ENCODE data around the gene DUSP22.
"Not testable (repeated sequence)": the region's sequence is repeated elsewhere in the genome, so short reads cannot be mapped to it uniquely, and the experiment has no call there.

DUSP22 gene

GRCh38 chr6:372336-372911 lies 80.1 kb downstream of the DUSP22 start:
- Mint-ChIP-seq H3K36me3 (no peaks in the 10 kb centered on the region), H3K9me3 (peaks cover 6% of the 10 kb centered on the region), H3K4me1 (peaks cover 8% of the 10 kb centered on the region), H3K27ac (peak overlapping the region; percentile 49), H3K27me3 (peaks cover 62% of the 10 kb centered on the region), H3K4me3 (no peak overlapping the region)
- CTCF ChIA-PET, result interaction anchor here (0.7 to 0.9 kb wide), 2 partner anchors 184 to 545 kb away, joined by 3 to 5 read pairs; no protein-coding TSS in a partner anchor
- DNase-seq, result no peak

- CTCF ChIA-PET, result interaction anchor here (0.9 to 1.1 kb wide), 2 partner anchors 61 to 184 kb away, joined by 3 read pairs; no protein-coding TSS in a partner anchor
- peak overlapping the region; percentile 49 for H3K27ac Mint-ChIP-seq
- peaks cover 60% of the 10 kb centered on the region for H3K27me3 Mint-ChIP-seq
- no peaks in the 10 kb centered on the region for H3K36me3 Mint-ChIP-seq
- no peak for DNase-seq
- no peak overlapping the region for H3K4me3 Mint-ChIP-seq
- H3K9me3 Mint-ChIP-seq, result peaks cover 5% of the 10 kb centered on the region
- H3K4me1 Mint-ChIP-seq, result peaks cover 8% of the 10 kb centered on the region
Observed at GRCh38 chr6:373031-373430, 80.7 kb downstream of the DUSP22 start.

GRCh38 chr6:373773-374724 lies 81.8 kb downstream of the DUSP22 start:
- Mint-ChIP-seq H3K4me3 (no peak overlapping the region), H3K9me3 (peaks cover 5% of the 10 kb centered on the region), H3K4me1 (peaks cover 14% of the 10 kb centered on the region), H3K27ac (no peak overlapping the region), H3K27me3 (peaks cover 63% of the 10 kb centered on the region), H3K36me3 (no peaks in the 10 kb centered on the region)
- CTCF ChIA-PET, result interaction anchor here (1.1 kb wide), 1 partner anchor 62 kb away, joined by 3 read pairs; no protein-coding TSS in a partner anchor
- no peak for DNase-seq

GRCh38 chr6:374956-375355 lies 82.7 kb downstream of the DUSP22 start:
- H3K4me1 Mint-ChIP-seq, result peaks cover 18% of the 10 kb centered on the region
- H3K27ac Mint-ChIP-seq, result no peak overlapping the region
- CTCF ChIA-PET, result no interaction called here

GRCh38 chr6:376827-377640 lies 84.7 kb downstream of the DUSP22 start:
- Mint-ChIP-seq H3K4me3 (no peak overlapping the region), H3K9me3 (peaks cover 1% of the 10 kb centered on the region), H3K27ac (no peak overlapping the region), H3K36me3 (no peaks in the 10 kb centered on the region), H3K4me1 (peaks cover 23% of the 10 kb centered on the region), H3K27me3 (peaks cover 71% of the 10 kb centered on the region)
- CTCF ChIA-PET, result interaction anchor here (0.8 kb wide), 1 partner anchor 148 kb away, joined by 3 read pairs; no protein-coding TSS in a partner anchor
- DNase-seq, result no peak

More at GRCh38 chr6:374956-375355, 82.7 kb downstream of the DUSP22 start:
- no peak for DNase-seq
- no peak overlapping the region for H3K4me3 Mint-ChIP-seq
- H3K27me3 Mint-ChIP-seq, result peaks cover 63% of the 10 kb centered on the region
- H3K9me3 Mint-ChIP-seq, result peaks cover 3% of the 10 kb centered on the region
- H3K36me3 Mint-ChIP-seq, result no peaks in the 10 kb centered on the region

- H3K4me3 Mint-ChIP-seq, CTCF ChIA-PET, H3K27ac Mint-ChIP-seq: not testable (repeated sequence)
Observed at GRCh38 chr6:377641-378020, 85.3 kb downstream of the DUSP22 start.

GRCh38 chr6:378090-378957 lies 86.0 kb downstream of the DUSP22 start:
- Mint-ChIP-seq H3K27ac (no peak overlapping the region), H3K4me1 (peaks cover 20% of the 10 kb centered on the region), H3K27me3 (peaks cover 68% of the 10 kb centered on the region), H3K36me3 (no peaks in the 10 kb centered on the region), H3K4me3 (no peak overlapping the region), H3K9me3 (peaks cover 1% of the 10 kb centered on the region)
- no peak for DNase-seq
- CTCF ChIA-PET, result no interaction called here

More at GRCh38 chr6:377641-378020, 85.3 kb downstream of the DUSP22 start:
- not testable (repeated sequence) for DNase-seq, H3K9me3 Mint-ChIP-seq, H3K36me3 Mint-ChIP-seq
- Mint-ChIP-seq H3K4me1 (peaks cover 23% of the 10 kb centered on the region), H3K27me3 (peaks cover 72% of the 10 kb centered on the region)

GRCh38 chr6:378958-379409 lies 86.7 kb downstream of the DUSP22 start:
- Mint-ChIP-seq H3K36me3 (no peaks in the 10 kb centered on the region), H3K27me3 (peaks cover 68% of the 10 kb centered on the region), H3K4me3 (no peak overlapping the region), H3K9me3 (peaks cover 1% of the 10 kb centered on the region), H3K27ac (no peak overlapping the region), H3K4me1 (peaks cover 20% of the 10 kb centered on the region)
- CTCF ChIA-PET, result no interaction called here
- DNase-seq, result no peak

GRCh38 chr6:379410-380181 lies 87.3 kb downstream of the DUSP22 start:
- DNase-seq, result no peak
- Mint-ChIP-seq H3K4me3 (no peak overlapping the region), H3K27ac (no peak overlapping the region), H3K27me3 (peaks cover 68% of the 10 kb centered on the region), H3K9me3 (peaks cover 1% of the 10 kb centered on the region), H3K4me1 (peaks cover 20% of the 10 kb centered on the region), H3K36me3 (no peaks in the 10 kb centered on the region)
- CTCF ChIA-PET, result interaction anchor here (0.6 kb wide), 1 partner anchor 416 kb away, joined by 3 read pairs; no protein-coding TSS in a partner anchor

GRCh38 chr6:380234-381218 lies 88.2 kb downstream of the DUSP22 start:
- Mint-ChIP-seq H3K4me3 (no peak overlapping the region), H3K36me3 (no peaks in the 10 kb centered on the region), H3K9me3 (no peaks in the 10 kb centered on the region), H3K27me3 (peaks cover 64% of the 10 kb centered on the region), H3K4me1 (peaks cover 20% of the 10 kb centered on the region), H3K27ac (no peak overlapping the region)
- CTCF ChIA-PET, result interaction anchor here (0.6 to 1.7 kb wide), 2 partner anchors 192 to 415 kb away, joined by 3 read pairs; no protein-coding TSS in a partner anchor
- no peak for DNase-seq

GRCh38 chr6:381742-382461 lies 89.6 kb downstream of the DUSP22 start:
- no peak overlapping the region for H3K27ac Mint-ChIP-seq
- H3K4me1 Mint-ChIP-seq, result peaks cover 18% of the 10 kb centered on the region
- no peaks in the 10 kb centered on the region for H3K36me3 Mint-ChIP-seq
- CTCF ChIA-PET, result interaction anchor here (1.7 kb wide), 1 partner anchor 193 kb away, joined by 3 read pairs; no protein-coding TSS in a partner anchor
- H3K4me3 Mint-ChIP-seq, result no peak overlapping the region
- DNase-seq, result peak; percentile 18
- peaks cover 63% of the 10 kb centered on the region for H3K27me3 Mint-ChIP-seq
- no peaks in the 10 kb centered on the region for H3K9me3 Mint-ChIP-seq
